IPS-18c (cell line): ENCODE measurements around the gene FCHSD2.

Experiments used
- H3K4me3 ChIP-seq: 2 replicates; pipeline ENCODE4 v1.7.0; 2013; ENCODE audit warnings: low read depth, mild to moderate bottlenecking, low read length, moderate library complexity; ENCODE audit not compliant: insufficient read depth
- H3K9me3 ChIP-seq: one replicate; pipeline ENCODE4 v1.6.1; 2013; ENCODE audit warnings: mild to moderate bottlenecking, low read length, moderate library complexity; ENCODE audit not compliant: control insufficient read depth, insufficient read depth

The FCHSD2 gene

DNA sequence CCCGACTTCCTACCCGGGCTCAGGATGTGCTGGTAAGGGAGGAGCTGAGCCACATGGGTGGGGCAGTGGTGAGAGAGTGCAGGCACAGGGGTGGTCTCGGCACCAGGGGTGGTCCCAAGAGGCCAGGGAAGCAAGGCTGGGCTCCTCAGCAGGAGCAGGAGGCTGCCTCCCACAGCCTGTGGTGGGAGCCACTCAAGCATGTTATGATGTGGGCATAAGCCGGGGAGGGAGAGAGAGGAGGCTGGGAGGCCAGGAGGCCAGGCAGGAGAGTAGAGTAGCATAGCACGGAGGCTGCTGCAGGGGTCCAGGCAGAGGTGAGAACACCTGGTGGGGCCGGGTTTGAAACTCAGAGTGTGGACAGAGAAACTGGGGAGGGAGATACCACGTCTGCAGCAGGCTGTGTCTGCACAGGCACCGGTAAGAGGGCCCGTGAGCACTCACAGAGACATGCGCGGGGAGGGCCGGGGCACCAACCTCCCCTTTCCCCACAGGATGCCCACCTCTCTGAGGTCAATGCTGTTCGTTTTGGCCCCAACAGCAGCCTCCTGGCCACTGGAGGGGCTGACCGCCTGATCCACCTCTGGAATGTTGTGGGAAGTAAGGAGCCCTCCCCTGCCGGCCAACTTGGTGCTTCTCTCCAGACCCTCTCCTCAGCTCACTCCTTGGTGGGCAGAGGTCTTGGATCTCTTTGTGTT lies 317.2 kb downstream of the FCHSD2 start:
- H3K4me3 ChIP-seq = no peak overlapping the region

GRCh38 chr11:72824020-72824419 lies 318.1 kb downstream of the FCHSD2 start:
- Histone ChIP-seq H3K4me3 (no peak overlapping the region), H3K9me3 (no peaks in the 10 kb centered on the region)

More for the DNA sequence above, 317.2 kb downstream of the FCHSD2 start:
- no peaks in the 10 kb centered on the region for H3K9me3 ChIP-seq

DNA sequence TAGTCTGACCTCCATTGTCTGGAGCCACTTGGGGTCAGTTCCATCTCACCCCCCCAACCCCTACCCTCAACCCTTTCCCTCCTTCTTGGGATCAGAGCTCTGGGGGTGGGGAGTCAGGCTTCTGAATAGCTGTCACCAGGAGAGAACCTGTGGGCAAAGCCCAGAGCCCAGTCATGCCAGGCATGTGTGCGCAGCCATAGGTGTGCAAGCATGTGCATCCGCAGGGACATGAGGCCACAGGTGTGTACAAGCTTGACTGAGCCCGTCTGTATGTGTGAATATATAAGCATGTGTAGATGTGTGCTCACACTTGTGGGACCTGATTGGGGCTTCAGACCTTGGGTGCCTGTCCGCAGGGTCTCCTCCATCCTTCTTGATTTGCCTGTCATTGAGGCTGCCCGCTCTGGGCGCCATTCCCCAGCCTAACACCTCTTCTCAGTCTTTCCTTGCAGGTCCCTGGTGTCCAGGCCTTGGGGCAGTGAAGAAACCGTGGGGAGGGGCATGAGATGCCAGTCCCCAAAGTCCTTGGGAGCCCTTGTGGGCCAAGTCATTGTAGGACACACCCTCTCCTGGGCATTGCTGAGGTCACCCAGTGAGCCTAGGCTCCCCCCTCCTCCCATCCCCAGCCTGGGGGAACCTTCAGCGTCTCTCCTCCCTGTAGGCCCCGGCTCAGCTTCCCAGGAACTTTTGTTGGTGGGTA lies 318.9 kb downstream of the FCHSD2 start:
- no peak overlapping the region; the same call in 1 of the 2 replicates for H3K4me3 ChIP-seq
- no peaks in the 10 kb centered on the region for H3K9me3 ChIP-seq

DNA sequence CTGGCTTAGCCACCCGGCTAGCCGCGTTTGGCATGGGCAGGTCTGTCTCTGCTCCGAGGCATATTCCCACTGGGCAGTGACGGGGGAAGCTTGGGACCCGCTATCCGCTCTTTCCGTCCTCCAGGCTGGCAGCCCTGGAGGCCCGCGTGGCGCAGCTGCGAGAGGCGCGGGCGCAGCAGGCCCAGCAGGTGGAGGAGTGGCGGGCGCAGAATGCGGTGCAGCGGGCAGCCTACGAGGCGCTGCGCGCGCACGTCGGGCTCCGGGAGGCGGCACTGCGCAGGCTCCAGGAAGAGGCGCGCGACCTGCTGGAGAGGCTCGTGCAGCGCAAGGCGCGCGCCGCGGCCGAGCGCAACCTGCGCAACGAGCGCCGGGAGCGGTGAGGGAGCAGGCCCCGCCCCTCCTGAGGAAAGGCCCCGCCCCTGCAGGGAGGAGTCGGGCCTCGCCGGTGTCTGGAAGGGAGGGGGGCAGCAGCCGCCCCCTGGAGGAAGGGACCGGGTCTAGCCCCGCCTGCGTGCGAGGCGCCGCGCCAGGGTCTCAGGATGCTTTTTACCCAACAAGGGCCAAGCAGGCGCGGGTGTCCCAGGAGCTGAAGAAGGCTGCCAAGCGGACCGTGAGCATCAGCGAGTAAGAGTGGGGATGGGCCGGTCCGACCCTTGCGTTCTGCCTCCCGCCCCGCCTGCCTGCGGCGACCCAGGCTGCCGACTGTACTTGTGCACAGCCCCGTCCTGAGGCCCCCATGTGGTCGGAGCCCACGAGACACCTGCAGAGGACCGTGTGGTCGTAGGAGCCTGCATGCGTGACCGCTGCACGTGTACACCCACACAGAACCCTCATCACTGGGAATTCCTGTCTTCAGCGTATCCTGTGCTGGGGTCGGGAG lies 320.0 kb downstream of the FCHSD2 start:
- peak overlapping the region; percentile 76 for H3K4me3 ChIP-seq
- no peaks in the 10 kb centered on the region for H3K9me3 ChIP-seq

- Histone ChIP-seq H3K4me3 (peak overlapping the region; percentile 76), H3K9me3 (no peaks in the 10 kb centered on the region)
Observed at GRCh38 chr11:72821221-72821919, 320.7 kb downstream of the FCHSD2 start.

DNA sequence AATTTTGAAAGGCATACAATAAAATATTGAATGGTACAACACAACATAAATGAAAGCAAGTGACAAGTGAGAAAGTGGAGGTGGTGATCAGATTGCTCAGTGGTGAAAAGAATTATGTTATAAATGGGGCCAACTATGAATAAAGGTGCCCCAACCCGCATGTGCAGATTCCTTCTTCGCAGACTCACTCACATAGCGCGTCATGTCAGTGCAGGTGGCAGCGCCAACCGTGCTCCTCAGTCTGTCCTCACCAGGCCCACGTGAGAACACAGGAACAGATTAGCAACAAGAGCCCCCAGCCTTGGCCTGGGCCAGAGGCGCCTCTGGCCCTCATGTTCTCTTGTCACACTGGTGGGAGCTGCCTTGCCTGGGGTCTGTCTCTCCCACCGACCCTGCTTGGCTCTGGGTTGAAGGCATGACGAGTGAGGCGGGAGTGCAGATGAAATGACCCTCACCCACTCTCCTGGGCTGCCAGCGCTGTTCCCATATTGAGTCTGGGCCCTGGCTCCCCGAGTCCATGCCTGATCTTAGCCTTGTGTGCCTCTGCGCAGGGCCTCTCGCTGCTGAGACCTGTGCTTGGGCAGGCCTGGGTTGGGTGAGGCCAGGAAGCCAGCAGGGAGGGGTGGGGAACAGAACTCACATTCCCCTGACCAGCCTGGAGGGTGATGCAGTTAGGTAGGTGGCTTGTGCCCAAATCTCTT lies 321.5 kb downstream of the FCHSD2 start:
- Histone ChIP-seq H3K9me3 (no peaks in the 10 kb centered on the region), H3K4me3 (no peak overlapping the region; the same call in 1 of the 2 replicates)

- Histone ChIP-seq H3K9me3 (no peaks in the 10 kb centered on the region), H3K4me3 (no peak overlapping the region)
Observed at GRCh38 chr11:72818971-72819370, 323.1 kb downstream of the FCHSD2 start.

- H3K9me3 ChIP-seq = no peaks in the 10 kb centered on the region
- H3K4me3 ChIP-seq = no peak overlapping the region
Observed at GRCh38 chr11:72817966-72818365, 324.2 kb downstream of the FCHSD2 start.

DNA sequence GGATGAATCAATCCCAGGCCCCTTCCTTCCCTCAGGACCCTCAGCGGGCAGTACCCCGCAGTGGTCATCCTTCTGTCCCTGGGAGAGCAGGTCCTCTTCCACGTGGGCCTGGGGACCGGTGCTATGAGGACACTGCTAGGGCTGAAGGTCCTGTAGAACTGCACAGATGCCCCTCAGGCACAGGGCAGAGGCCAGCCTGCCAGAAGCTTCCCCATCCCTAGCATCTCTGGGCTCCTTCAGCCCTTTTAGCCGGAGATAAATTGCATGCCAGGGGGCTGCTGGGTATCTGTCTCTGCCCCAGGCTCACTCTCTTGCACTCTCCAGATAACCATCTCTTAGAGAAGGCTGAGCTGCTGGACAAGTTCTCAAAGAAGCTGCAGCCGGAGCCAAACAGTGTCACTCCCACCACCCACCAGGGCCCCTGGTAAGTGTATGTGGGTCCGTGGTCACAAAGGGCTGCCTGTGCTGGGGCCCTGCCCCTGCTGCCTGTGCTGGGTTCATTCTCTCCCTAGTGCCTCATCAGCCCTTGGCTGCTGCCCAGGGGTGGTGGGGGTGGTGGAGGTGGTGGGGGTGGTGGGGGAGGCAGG lies 325.6 kb downstream of the FCHSD2 start:
- H3K9me3 ChIP-seq = no peaks in the 10 kb centered on the region
- no peak overlapping the region for H3K4me3 ChIP-seq

GRCh38 chr11:72815110-72815618 lies 327.0 kb downstream of the FCHSD2 start:
- Histone ChIP-seq H3K9me3 (no peaks in the 10 kb centered on the region), H3K4me3 (peak overlapping the region; percentile 92)

DNA sequence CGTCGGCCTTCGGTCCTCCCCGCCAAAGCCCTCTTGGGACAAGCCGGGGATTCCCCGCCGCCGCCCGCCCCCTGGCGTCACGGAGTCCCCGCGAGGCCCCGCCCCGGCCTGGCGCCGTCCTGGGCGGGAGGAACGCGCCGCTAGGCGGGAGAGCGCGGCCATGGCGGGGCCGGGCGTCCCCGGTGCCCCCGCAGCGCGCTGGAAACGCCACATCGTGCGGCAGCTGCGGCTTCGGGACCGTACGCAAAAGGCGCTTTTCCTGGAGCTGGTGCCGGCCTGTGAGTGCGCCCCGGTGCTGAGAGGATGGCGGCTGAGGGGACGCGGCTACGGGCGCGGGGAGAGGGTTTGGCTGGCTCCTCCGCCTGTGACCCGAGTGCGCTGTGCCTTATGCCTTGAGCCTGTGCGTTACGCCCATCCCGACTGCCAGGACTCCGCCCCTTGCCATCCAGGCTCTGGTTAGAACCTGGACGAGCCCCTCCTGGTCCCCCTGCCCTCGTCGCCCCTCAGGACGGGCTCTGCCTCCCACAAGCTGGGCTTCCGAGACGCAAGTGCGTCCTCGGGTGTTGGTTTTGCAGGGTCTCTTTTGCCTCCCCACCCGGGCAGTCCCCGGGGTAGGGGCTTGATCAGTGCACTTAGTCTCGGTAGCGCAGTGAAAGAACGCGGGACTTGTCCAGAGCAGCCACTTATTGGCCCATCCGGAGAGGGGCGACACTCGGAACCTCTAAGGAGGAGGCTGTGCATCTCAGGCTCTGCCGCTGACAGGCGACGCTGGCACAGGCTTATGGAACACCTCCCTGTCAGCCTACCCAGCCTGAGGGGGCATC lies 327.6 kb downstream of the FCHSD2 start, which contains the start of gene ATG16L2:
ATG16L2 (plus strand) TSS at position 126 of the 824 bp plus-strand sequence; CDS start at position 161, 35 bp downstream.
- no peaks in the 10 kb centered on the region for H3K9me3 ChIP-seq

GRCh38 chr11:72813740-72814285 lies 328.3 kb downstream of the FCHSD2 start:
- Histone ChIP-seq H3K9me3 (no peaks in the 10 kb centered on the region), H3K4me3 (peak overlapping the region; percentile 92)

More for the DNA sequence above, 327.6 kb downstream of the FCHSD2 start, which contains the start of gene ATG16L2:
- peak within 1 kb of the TSS; percentile 92 for H3K4me3 ChIP-seq

DNA sequence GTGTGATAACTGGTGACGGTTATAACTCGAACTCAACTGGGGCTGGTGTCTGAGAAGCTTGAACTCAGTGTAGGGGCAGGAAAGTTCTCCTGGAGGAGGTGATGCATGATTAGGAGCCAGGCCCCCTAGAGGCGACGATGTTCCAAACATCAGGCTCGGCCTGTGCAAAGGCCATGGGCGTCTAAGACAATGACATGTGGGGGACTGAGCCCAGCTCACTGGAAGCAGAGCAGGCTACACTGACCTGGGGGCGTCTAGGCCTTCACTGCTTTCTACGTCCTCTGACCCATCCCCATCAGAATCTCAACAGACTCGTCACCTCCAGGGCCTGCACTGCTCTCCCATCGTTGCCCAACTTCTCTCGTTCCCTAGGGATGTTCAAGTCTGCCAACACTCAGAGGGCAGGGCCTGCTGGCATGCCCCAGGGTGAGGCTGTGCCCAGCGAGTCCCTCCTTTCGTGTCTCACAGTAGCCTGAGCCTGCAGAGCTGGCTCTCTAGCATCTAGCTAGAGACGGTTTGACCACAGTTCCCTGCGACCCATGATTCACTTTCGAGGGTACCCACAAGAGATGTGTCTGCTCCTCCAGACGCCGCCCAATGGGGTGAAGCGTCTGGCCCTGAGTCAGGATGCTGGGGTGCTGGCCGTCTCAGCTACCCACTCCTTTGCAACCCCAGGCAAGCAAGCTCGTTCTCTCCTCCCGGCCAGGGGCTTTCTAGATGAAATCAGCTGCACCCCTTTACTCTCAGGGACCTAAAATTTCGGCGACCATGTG lies 329.0 kb downstream of the FCHSD2 start:
- no peaks in the 10 kb centered on the region for H3K9me3 ChIP-seq
- H3K4me3 ChIP-seq = peak overlapping the region; percentile 92

DNA sequence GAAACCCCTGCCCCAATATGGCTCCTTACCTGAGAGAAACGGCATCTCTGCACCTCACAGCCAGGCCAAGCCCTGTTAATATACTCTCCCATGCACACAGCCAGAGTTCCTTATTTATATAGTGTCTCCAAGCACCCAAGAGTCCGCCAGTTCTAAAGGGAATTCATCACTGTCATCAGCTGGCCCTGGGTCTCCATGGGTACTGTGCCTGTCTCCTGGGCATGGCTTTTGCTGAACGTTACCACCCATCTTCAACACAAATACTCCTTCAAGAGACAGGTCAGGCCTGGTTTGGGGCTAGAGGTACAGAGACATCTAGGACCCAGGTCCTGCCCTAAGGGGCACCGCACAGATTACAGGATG lies 329.5 kb downstream of the FCHSD2 start:
- Histone ChIP-seq H3K9me3 (no peaks in the 10 kb centered on the region), H3K4me3 (no peak overlapping the region)
